K562 (cell line): ENCODE results near the gene BLID. TPM values are rescaled to one million over a fixed set of nuclear protein-coding genes. Genes with fewer than 3 reads are reported as not detected.

Experiments
- ATAC-seq: fragments of 200-7000 bp; cut with Tn5 transposase; 3 replicates; pipeline ENCODE4 v1.9.1; 2020; ENCODE audit warnings: moderate library complexity
- BruUV-seq: library from RNA; stranded (reverse); fragments of 400-500 nt; replicated peaks from 2 replicates; lab custom pipeline; 2021; lab: Mats Ljungman, UMichigan
- CTCF ChIA-PET: fragments of 300-600 bp; formaldehyde crosslinking; extraction: SDS; loops from one replicate; lab custom pipeline; 2021; ENCODE audit warnings: low intra/inter-chr PET ratio; lab: Yijun Ruan, JAX
- POLR2A ChIA-PET: fragments of 300-600, 350-650 bp; sonication (Branson Sonifier 250); formaldehyde crosslinking; extraction: SDS; loops from one replicate; lab custom pipeline; 2021; ENCODE audit warnings: antibody characterized with exemption, inconsistent platforms; lab: Yijun Ruan, JAX
- DNase-seq, 4 experiments: peaks; one replicate each; pipeline versions ENCODE4 v3.0.0 to v3.0.0-alpha.2; 2011 to 2018; ENCODE audit warnings: low spot score in 3 of 4, mixed read lengths in 3 of 4; ENCODE audit errors: extremely low read depth in 1 of 4
- FAIRE-seq: peaks from 2 replicates; lab custom pipeline; 2011; peaks lifted over from hg19 to GRCh38; lab: Jason Lieb, UNC
- H2AFZ ChIP-seq: 2 replicates; pipeline ENCODE4 v1.6.0; 2011; ENCODE audit warnings: low read depth, low read length, control low read depth, inconsistent platforms
- H3K27ac ChIP-seq: fragments of 200-600 bp; 3 replicates; pipeline ENCODE4 v1.8.0; 2011; ENCODE audit warnings: low read depth, mild to moderate bottlenecking, control low read depth, inconsistent platforms, low read length, moderate library complexity, mixed read lengths; ENCODE audit errors: extremely low read depth
- H3K27me3 ChIP-seq, 2 experiments: fragments of 300-600 bp in 1 of 2; 2 replicates in 1 of 2; 3 replicates in 1 of 2; pipeline versions ENCODE4 v1.6.0 to v1.8.0; 2011; ENCODE audit warnings: inconsistent platforms in 2 of 2, low read length in 2 of 2, mild to moderate bottlenecking in 1 of 2, mixed read lengths in 1 of 2, moderate library complexity in 1 of 2; ENCODE audit not compliant: control insufficient read depth in 2 of 2, insufficient read depth in 2 of 2
- H3K36me3 ChIP-seq: fragments of 300-600 bp; 3 replicates; pipeline ENCODE4 v1.8.0; 2011; ENCODE audit warnings: mild to moderate bottlenecking, low read length, inconsistent platforms; ENCODE audit not compliant: control insufficient read depth, insufficient read depth
- H3K4me1 ChIP-seq, 2 experiments: fragments of 200-600 bp in 1 of 2; replicated peaks in 1 of 2; 2 replicates in 1 of 2; 3 replicates in 1 of 2; pipeline versions ENCODE4 v1.5.1 to v1.8.0; 2011; ENCODE audit warnings: inconsistent platforms in 2 of 2, low read length in 2 of 2, mild to moderate bottlenecking in 1 of 2, mixed read lengths in 1 of 2, moderate library complexity in 1 of 2; ENCODE audit not compliant: control insufficient read depth in 2 of 2, insufficient read depth in 2 of 2
- H3K4me2 ChIP-seq: 2 replicates; pipeline ENCODE4 v1.6.1; 2011; ENCODE audit warnings: low read length, control low read depth, inconsistent platforms, mixed read lengths; ENCODE audit not compliant: insufficient read depth
- H3K4me3 ChIP-seq: fragments of 200-600 bp; sonication (generic), shearing (Covaris generic); 2 replicates; pipeline ENCODE4 v1.5.1; 2016; ENCODE audit warnings: control low read depth, inconsistent platforms
- H3K79me2 ChIP-seq: fragments of 200-600 bp; 3 replicates; pipeline ENCODE4 v1.8.0; 2011; ENCODE audit warnings: low read length, inconsistent platforms; ENCODE audit not compliant: control insufficient read depth, insufficient read depth
- H3K9ac ChIP-seq, 2 experiments: 2 replicates each; pipeline versions ENCODE4 v1.6.0 to v1.6.1; 2011; ENCODE audit warnings: low read depth in 2 of 2, low read length in 2 of 2, control low read depth in 1 of 2, inconsistent platforms in 1 of 2, mild to moderate bottlenecking in 1 of 2, mixed read lengths in 1 of 2; ENCODE audit not compliant: insufficient read depth in 1 of 2
- H3K9me1 ChIP-seq: one replicate; pipeline ENCODE4 v1.6.0; 2011; ENCODE audit warnings: inconsistent platforms, mild to moderate bottlenecking, low read length, moderate library complexity; ENCODE audit not compliant: control insufficient read depth, insufficient read depth
- H3K9me3 ChIP-seq: replicated peaks from 2 replicates; pipeline ENCODE4 v1.5.1; 2011; ENCODE audit warnings: low read depth, low read length, inconsistent platforms; ENCODE audit not compliant: control insufficient read depth, insufficient read depth
- H4K20me1 ChIP-seq: replicated peaks from 2 replicates; pipeline ENCODE4 v1.6.1; 2011; ENCODE audit warnings: low read length, inconsistent platforms, mixed read lengths; ENCODE audit not compliant: control insufficient read depth, insufficient read depth
- BRCA1 ChIP-seq, 2 experiments: fragments of 450-650 bp in 1 of 2; sonication (generic) in 1 of 2; formaldehyde crosslinking in 1 of 2; IDR thresholded peaks; 2 replicates each; pipeline versions ENCODE4 v1.5.0 to v1.6.1; 2017 to 2020; ENCODE audit warnings: mild to moderate bottlenecking in 1 of 2, missing genetic modification reagents in 1 of 2
- FOXK1 ChIP-seq: sonication (generic); formaldehyde crosslinking; IDR thresholded peaks from 2 replicates; pipeline ENCODE4 v1.8.0; 2022; ENCODE audit warnings: missing genetic modification reagents, mild to moderate bottlenecking, borderline replicate concordance
- RREB1 ChIP-seq: fragments of 250-450 bp; sonication (Bioruptor Pico); IDR thresholded peaks from 2 replicates; pipeline ENCODE4 v1.4.0; 2020
- YY1 ChIP-seq, 3 experiments: IDR thresholded peaks; 2 replicates each; pipeline ENCODE4 v1.6.1; 2011; ENCODE audit warnings: low read length in 2 of 3, mild to moderate bottlenecking in 2 of 3, moderate library complexity in 2 of 3, borderline replicate concordance in 1 of 3, control low read depth in 1 of 3, low read depth in 1 of 3; ENCODE audit not compliant: insufficient read depth in 3 of 3, insufficient replicate concordance in 2 of 3, control insufficient read depth in 1 of 3, insufficient read length in 1 of 3; ENCODE audit errors: extremely low read depth in 1 of 3
- WGBS: fragments of 100-300 bp; shearing (Covaris generic); methylation state at CpG from one replicate; pipeline ENCODE4 v1.1.6; 2016; ENCODE audit warnings: low coverage, mixed read lengths; ENCODE audit not compliant: insufficient coverage; ENCODE audit errors: missing lambda C conversion rate; 5-methylcytosine and 5-hydroxymethylcytosine counted together
- in situ Hi-C: fragments of 300-500 bp; cut with MboI; formaldehyde crosslinking; loops from 4 replicates; pipeline ENCODE4 v1.15.0; 2018; ENCODE audit warnings: inconsistent platforms, mixed read lengths
- intact Hi-C: fragments of 100-400 bp; cut with micrococcal nuclease; formaldehyde crosslinking; loops from 2 replicates; pipeline ENCODE4 v1.14.2; 2022
- polyA plus RNA-seq, 8 experiments: library from polyadenylated mRNA; depleted of rRNA in 4 of 8; stranded (reverse) in 5 of 8; unstranded in 3 of 8; fragments of >200 nt; fragmentation: Nextera tagmentation in 2 of 8; fragmentation: Illumina TruSeq in 1 of 8; extraction: Ambion mirVana in 2 of 8; extraction: Trizol in 1 of 8; gene quantifications; 2 replicates each; pipeline versions ENCODE4 v1.2.1 to v1.2.3, GENCODE V29; 2011 to 2014; ENCODE audit warnings: inconsistent platforms in 1 of 8, missing spikeins in 1 of 8
- total RNA-seq, 7 experiments: library from RNA; depleted of rRNA in 6 of 7; stranded (reverse); fragments of >200 nt in 6 of 7; fragmentation: Illumina TruSeq in 2 of 7; extraction: Trizol in 2 of 7; gene quantifications; 2 replicates each; pipeline versions ENCODE4 v1.2.1 to v1.2.3, GENCODE V29; 2011 to 2021; ENCODE audit warnings: low replicate concordance in 1 of 7

The BLID gene
- total and polyA plus RNA-seq, 9 of the 15 experiments (the other 6 are each of a cell fraction or from before 2014, with no cell fraction given), result not detected

- intact Hi-C loops (no loop called here), in situ Hi-C loops (no loop called here)
- no peak overlapping the region for H3K4me2 ChIP-seq
- no peak overlapping the region for H3K4me3 ChIP-seq
- no peaks in the 10 kb centered on the region for H3K27me3 ChIP-seq
- 0% methylated on average over 7 of the region's 7 CpGs for WGBS
- no peaks in the 10 kb centered on the region for H3K4me1 ChIP-seq
- TF ChIP-seq RREB1 (CRISPR knock-in tag), result no peak
- TF ChIP-seq BRCA1 (IDR thresholded peaks at IDR 0.05), result no peak
- TF ChIP-seq BRCA1 (CRISPR knock-in tag; IDR thresholded peaks at IDR 0.05), result no peak
- no peak for TF ChIP-seq YY1 (IDR thresholded peaks at IDR 0.05; ENCODE audit: borderline replicate concordance in 1 of 3, control insufficient read depth in 1 of 3, extremely low read depth in 1 of 3, insufficient read depth in 3 of 3, insufficient read length in 1 of 3, insufficient replicate concordance in 2 of 3, low read depth in 1 of 3, low read length in 2 of 3)
- TF ChIP-seq FOXK1 (CRISPR knock-in tag), result no peak
- H3K27ac ChIP-seq, result no peak overlapping the region
- no peaks in the 10 kb centered on the region for H4K20me1 ChIP-seq
- no peak overlapping the region for H3K9ac ChIP-seq
- DNase-seq, result no peak
- ChIA-PET POLR2A (no interaction called here), CTCF (no interaction called here)
- no peak for FAIRE-seq
- BruUV-seq, result no TSS peak
- no peaks in the 10 kb centered on the region for H3K9me3 ChIP-seq
- ATAC-seq, result no peak
- no peaks in the 10 kb centered on the region for H3K79me2 ChIP-seq
- H2AFZ ChIP-seq, result no peak overlapping the region
- no peaks in the 10 kb centered on the region for H3K36me3 ChIP-seq
- H3K9me1 ChIP-seq, result no peaks in the 10 kb centered on the region
Measured at GRCh38 chr11:122141725-122142124, 25.7 kb upstream of the BLID start.
